ENCODE measurements around the gene IGSF21.

Gene IGSF21

DNA sequence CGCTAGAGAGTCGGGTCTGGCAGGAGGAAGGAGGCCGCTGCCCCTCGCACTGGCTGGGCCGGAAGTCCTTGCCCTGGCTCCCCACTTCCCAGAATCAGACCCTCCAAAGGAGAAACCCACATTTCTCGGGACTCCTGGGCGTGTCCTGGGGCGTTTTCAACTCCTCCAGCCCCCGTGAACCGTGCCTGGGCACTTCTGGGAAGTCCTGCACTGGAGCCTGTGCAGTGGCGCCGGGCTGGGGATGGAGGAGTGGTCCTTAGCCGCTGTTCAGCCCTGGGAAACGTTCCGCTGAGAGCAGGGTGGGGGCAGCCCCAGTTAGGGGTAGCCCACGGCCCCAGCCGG, 3.0 kb downstream of the IGSF21 start:
- H3K4me3 ChIP-seq (ENCODE audit: low read depth, low read length), result no peak overlapping the region
- in situ Hi-C loops (cut with HindIII; ENCODE audit: low sequenced_read_pairs), result no loop called here
- DNase-seq (ENCODE audit: low read depth, low spot score), result no peak
- TF ChIP-seq, protein P1, sequence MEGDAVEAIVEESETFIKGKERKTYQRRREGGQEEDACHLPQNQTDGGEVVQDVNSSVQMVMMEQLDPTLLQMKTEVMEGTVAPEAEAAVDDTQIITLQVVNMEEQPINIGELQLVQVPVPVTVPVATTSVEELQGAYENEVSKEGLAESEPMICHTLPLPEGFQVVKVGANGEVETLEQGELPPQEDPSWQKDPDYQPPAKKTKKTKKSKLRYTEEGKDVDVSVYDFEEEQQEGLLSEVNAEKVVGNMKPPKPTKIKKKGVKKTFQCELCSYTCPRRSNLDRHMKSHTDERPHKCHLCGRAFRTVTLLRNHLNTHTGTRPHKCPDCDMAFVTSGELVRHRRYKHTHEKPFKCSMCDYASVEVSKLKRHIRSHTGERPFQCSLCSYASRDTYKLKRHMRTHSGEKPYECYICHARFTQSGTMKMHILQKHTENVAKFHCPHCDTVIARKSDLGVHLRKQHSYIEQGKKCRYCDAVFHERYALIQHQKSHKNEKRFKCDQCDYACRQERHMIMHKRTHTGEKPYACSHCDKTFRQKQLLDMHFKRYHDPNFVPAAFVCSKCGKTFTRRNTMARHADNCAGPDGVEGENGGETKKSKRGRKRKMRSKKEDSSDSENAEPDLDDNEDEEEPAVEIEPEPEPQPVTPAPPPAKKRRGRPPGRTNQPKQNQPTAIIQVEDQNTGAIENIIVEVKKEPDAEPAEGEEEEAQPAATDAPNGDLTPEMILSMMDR (IDR thresholded peaks at IDR 0.05; ENCODE audit: low read depth, low read length), result no peak

DNA sequence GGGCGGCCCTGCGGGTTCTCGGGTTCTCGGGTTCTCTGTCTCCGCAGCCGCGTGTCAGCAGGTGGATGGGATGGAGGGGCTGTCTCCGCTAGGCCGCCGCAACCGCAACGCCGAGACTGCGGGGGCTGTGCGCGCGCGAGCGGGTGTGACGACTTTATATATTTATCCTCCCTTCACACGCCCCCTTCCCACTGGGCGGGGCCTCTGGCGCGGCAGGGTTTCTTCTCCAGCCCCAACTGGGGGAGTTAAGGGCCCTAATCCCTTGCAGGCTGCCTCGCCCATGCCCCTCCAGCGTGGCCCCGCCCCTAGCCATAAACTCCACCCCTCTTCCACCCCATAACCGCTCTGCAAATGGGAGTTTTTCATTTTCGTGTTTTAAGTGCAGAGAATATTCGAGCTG, 3.4 kb downstream of the IGSF21 start:
- DNase-seq (ENCODE audit: low read depth, low spot score), result no peak
- TF ChIP-seq, protein P1 (IDR thresholded peaks at IDR 0.05; ENCODE audit: low read depth, low read length), result no peak
- in situ Hi-C loops (cut with HindIII; ENCODE audit: low sequenced_read_pairs), result no loop called here
- H3K4me3 ChIP-seq (ENCODE audit: low read depth, low read length), result no peak overlapping the region

DNA sequence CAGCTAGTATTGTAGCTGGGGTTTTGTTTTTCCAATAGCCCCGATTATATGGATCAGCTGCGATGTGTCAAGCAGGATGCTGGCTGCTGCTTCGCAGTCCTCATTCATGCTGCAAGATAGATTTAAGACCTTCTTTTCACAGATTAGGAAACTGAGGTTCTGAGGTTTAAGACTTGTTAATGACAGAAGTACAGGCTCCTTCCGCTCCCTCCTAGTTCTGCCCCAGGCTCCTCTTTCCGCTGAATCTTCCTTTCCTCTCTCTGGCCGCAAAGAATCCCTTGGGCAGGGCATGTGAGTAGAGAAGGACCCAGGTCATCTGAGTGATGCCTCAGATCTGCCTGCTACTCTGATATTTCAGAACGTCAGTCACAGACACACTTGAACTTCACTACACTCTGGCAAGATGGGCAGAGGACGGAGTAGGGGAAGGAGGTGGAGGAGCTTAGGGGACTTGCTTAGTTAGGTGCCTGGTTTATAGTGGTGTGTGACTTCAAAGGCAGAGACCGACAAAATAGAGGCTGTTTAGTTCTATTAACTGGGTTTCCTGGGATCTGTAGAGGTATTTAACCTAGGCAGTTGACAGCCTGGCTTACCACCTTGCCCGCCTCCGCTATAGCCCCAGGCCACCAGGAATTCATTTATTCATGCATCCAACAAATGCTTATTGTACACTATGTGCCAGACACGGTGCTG, 4.2 kb downstream of the IGSF21 start:
- TF ChIP-seq, protein P1 (IDR thresholded peaks at IDR 0.05; ENCODE audit: low read depth, low read length), result no peak
- in situ Hi-C loops (cut with HindIII; ENCODE audit: low sequenced_read_pairs), result no loop called here
- no peak for DNase-seq (ENCODE audit: low read depth, low spot score)
- H3K4me3 ChIP-seq (ENCODE audit: low read depth, low read length), result no peak overlapping the region

- in situ Hi-C loops (cut with HindIII; ENCODE audit: low sequenced_read_pairs), result no loop called here
- TF ChIP-seq, protein P1 (IDR thresholded peaks at IDR 0.05; ENCODE audit: low read depth, low read length), result no peak
- DNase-seq (ENCODE audit: low read depth, low spot score), result no peak
- H3K4me3 ChIP-seq (ENCODE audit: low read depth, low read length), result no peak overlapping the region
Measured at GRCh38 chr1:18112611-18113010, 5.0 kb downstream of the IGSF21 start.

DNA sequence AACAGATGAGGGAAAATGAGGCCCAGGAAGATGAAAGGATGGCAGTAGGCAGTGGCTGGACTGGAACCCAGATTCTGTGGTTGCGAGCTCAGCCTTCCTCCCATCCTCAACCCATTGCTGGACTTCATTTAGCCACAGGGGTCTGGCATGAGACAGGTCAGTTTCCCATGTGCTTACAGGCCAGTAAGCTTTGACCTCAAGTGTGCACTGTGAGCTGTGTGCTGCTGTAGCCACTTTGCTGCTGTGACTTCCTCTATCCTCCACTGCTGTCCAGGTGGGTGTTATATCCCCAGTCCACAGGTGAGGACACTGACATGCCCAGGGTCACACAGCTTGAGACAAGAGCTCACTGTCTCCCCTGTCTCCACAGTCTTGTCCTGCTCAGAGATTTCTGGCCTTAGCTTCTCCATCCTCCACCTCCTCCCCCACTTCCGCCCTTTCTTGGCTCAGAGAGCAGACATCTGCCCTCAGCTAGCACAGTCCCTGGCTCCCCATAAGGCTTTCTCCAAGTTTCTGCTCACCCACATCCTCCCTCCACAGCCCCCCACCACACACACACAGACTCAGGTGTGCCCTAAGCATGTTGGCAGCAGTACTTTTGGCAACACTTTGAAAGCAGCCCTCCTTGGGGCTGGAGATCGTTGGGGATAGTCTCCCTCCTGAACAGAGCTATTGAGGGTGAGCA, 7.3 kb downstream of the IGSF21 start:
- H3K4me3 ChIP-seq (ENCODE audit: low read depth, low read length), result no peak overlapping the region
- in situ Hi-C loops (cut with HindIII; ENCODE audit: low sequenced_read_pairs), result no loop called here
- no peak for DNase-seq (ENCODE audit: low read depth, low spot score)
- TF ChIP-seq, protein P1 (IDR thresholded peaks at IDR 0.05; ENCODE audit: low read depth, low read length), result no peak

GRCh38 chr1:18116777-18117176, 9.2 kb downstream of the IGSF21 start:
- in situ Hi-C loops (cut with HindIII; ENCODE audit: low sequenced_read_pairs), result no loop called here
- no peak for DNase-seq (ENCODE audit: low read depth, low spot score)
- TF ChIP-seq, protein P1 (IDR thresholded peaks at IDR 0.05; ENCODE audit: low read depth, low read length), result no peak
- H3K4me3 ChIP-seq (ENCODE audit: low read depth, low read length), result no peak overlapping the region

Measured in astrocyte of the spinal cord (primary cell).